MCF 10A (cell line): ENCODE results near the gene PDE4D. TPM values are rescaled to one million over a fixed set of nuclear protein-coding genes. Genes with fewer than 3 reads are reported as not detected.

Experiments
- BruUV-seq: library from RNA; stranded (reverse); fragments of 400-500 nt; replicated peaks from 2 replicates; lab custom pipeline; 2021; lab: Mats Ljungman, UMichigan
- CTCF ChIA-PET: fragments of 300-600 bp; sonication (Branson Sonifier 250); formaldehyde crosslinking; extraction: SDS; loops from one replicate; lab custom pipeline; 2021; ENCODE audit warnings: antibody characterized with exemption, inconsistent platforms; lab: Yijun Ruan, JAX
- POLR2A ChIA-PET: fragments of 300-600, 350-650 bp; sonication (Branson Sonifier 250); formaldehyde crosslinking; extraction: SDS; loops from one replicate; lab custom pipeline; 2020; ENCODE audit warnings: antibody characterized with exemption, inconsistent platforms; lab: Yijun Ruan, JAX
- DNase-seq: peaks from one replicate; pipeline ENCODE4 v3.0.0-alpha.2; 2018; ENCODE audit not compliant: unreplicated experiment
- H3K27ac Mint-ChIP-seq: one replicate; pipeline ENCODE4 v1.8.0; 2022; ENCODE audit warnings: mild to moderate bottlenecking, low read depth, mixed read lengths; ENCODE audit not compliant: unreplicated experiment
- H3K27me3 Mint-ChIP-seq: one replicate; pipeline ENCODE4 v1.8.0; 2022; ENCODE audit warnings: mixed read lengths; ENCODE audit not compliant: insufficient read depth, unreplicated experiment
- H3K36me3 Mint-ChIP-seq: one replicate; pipeline ENCODE4 v1.8.0; 2022; ENCODE audit warnings: mild to moderate bottlenecking, moderate library complexity, mixed read lengths; ENCODE audit not compliant: insufficient read depth, unreplicated experiment
- H3K4me1 Mint-ChIP-seq: one replicate; pipeline ENCODE4 v1.8.0; 2022; ENCODE audit warnings: mixed read lengths; ENCODE audit not compliant: insufficient read depth, unreplicated experiment
- H3K4me3 Mint-ChIP-seq: one replicate; pipeline ENCODE4 v1.8.0; 2022; ENCODE audit warnings: mild to moderate bottlenecking, moderate library complexity, mixed read lengths; ENCODE audit not compliant: unreplicated experiment
- H3K9me3 Mint-ChIP-seq: one replicate; pipeline ENCODE4 v1.8.0; 2022; ENCODE audit warnings: mixed read lengths; ENCODE audit not compliant: unreplicated experiment
- intact Hi-C: fragments of 100-400 bp; cut with micrococcal nuclease; formaldehyde crosslinking; loops from 2 replicates; pipeline ENCODE4 v1.14.1; 2022
- total RNA-seq: library from RNA; stranded (reverse); gene quantifications from 2 replicates; pipeline ENCODE4 v1.2.3, GENCODE V29; 2022
- TF ChIP-seq, protein P1 (sequence below): fragments of 200-600 bp; IDR thresholded peaks from one replicate; pipeline ENCODE4 v1.8.0; 2022; ENCODE audit warnings: antibody characterized with exemption, mild to moderate bottlenecking; ENCODE audit not compliant: unreplicated experiment

PDE4D gene
- total RNA-seq, 1 experiment from 2014 or later: 85.0 TPM

DNA sequence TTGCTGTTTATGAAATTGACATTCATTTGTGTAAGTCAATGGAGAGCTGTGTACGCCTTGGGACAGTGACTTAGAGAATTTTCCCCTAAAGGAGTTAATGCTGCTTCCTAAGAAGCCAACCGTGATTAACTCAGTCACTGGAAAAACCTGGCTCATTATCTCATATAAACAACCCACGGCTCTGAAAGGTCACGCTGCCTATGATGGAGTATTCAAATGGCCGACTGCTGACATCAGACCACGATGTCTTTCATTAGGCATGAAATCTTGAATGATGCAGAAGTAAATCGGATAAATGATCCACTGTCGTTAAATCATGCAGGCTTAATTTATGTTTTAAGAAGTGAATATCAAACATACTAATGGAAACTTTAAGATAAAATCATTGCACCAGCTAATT is 706.9 kb downstream of the PDE4D start:
- Mint-ChIP-seq H3K36me3 (peaks cover 22% of the 10 kb centered on the region), H3K27me3 (no peaks in the 10 kb centered on the region), H3K4me3 (no peak overlapping the region), H3K4me1 (peaks cover 14% of the 10 kb centered on the region), H3K27ac (no peak overlapping the region), H3K9me3 (no peaks in the 10 kb centered on the region)
- DNase-seq: no peak
- intact Hi-C loops: loop anchor here (5.0 kb wide), 1 partner anchor 486 kb away; no protein-coding TSS in a partner anchor
- TF ChIP-seq, protein P1, sequence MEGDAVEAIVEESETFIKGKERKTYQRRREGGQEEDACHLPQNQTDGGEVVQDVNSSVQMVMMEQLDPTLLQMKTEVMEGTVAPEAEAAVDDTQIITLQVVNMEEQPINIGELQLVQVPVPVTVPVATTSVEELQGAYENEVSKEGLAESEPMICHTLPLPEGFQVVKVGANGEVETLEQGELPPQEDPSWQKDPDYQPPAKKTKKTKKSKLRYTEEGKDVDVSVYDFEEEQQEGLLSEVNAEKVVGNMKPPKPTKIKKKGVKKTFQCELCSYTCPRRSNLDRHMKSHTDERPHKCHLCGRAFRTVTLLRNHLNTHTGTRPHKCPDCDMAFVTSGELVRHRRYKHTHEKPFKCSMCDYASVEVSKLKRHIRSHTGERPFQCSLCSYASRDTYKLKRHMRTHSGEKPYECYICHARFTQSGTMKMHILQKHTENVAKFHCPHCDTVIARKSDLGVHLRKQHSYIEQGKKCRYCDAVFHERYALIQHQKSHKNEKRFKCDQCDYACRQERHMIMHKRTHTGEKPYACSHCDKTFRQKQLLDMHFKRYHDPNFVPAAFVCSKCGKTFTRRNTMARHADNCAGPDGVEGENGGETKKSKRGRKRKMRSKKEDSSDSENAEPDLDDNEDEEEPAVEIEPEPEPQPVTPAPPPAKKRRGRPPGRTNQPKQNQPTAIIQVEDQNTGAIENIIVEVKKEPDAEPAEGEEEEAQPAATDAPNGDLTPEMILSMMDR: no peak
- no TSS peak for BruUV-seq
- POLR2A ChIA-PET: interaction anchor here (0.9 to 1.6 kb wide), 2 partner anchors 180 to 197 kb away, joined by 3 to 4 read pairs; no protein-coding TSS in a partner anchor
- CTCF ChIA-PET: interaction anchor here (0.7 to 14.6 kb wide), 9 partner anchors 8 to 613 kb away, joined by 3 to 359 read pairs (median 5); no protein-coding TSS in a partner anchor

DNA sequence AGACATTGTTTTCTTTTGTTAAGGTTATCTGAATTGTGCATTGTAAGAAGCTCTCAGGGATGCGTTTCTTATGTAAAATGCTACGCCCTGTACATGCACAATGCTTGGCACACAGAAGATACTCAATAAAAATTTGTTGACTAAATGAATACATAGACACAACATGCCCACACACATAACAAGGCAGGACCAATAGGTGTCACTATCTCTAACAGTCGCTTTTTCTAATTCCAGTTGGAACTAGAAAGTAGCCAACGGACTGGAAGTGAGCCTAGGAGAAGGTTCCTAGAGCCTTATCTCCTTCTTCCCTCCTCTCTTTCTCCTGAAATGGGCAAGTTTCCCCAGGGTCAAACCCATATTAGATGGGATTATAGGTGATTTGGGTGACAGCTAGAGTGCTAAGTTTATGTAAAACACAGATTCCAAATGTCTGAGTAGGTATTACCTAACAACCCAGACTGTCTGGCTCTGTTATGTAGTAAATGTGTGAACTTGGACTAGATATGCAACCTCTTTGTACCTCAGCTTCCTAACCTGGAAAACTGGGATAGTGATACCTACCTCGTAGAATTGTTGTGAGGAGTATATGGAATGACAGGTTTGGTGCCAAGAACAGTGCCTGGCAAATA is 707.7 kb downstream of the PDE4D start:
- Mint-ChIP-seq H3K27me3 (no peaks in the 10 kb centered on the region), H3K9me3 (no peaks in the 10 kb centered on the region), H3K36me3 (peaks cover 22% of the 10 kb centered on the region), H3K27ac (no peak overlapping the region), H3K4me1 (peaks cover 14% of the 10 kb centered on the region), H3K4me3 (no peak overlapping the region)
- POLR2A ChIA-PET: interaction anchor here (0.9 kb wide), 1 partner anchor 198 kb away, joined by 3 read pairs; no protein-coding TSS in a partner anchor
- BruUV-seq: no TSS peak
- DNase-seq: no peak
- TF ChIP-seq, protein P1: no peak
- intact Hi-C loops: loop anchor here (5.0 kb wide), 1 partner anchor 486 kb away; no protein-coding TSS in a partner anchor
- CTCF ChIA-PET: interaction anchor here (0.7 to 14.6 kb wide), 8 partner anchors 11 to 614 kb away, joined by 3 to 359 read pairs (median 4); no protein-coding TSS in a partner anchor

DNA sequence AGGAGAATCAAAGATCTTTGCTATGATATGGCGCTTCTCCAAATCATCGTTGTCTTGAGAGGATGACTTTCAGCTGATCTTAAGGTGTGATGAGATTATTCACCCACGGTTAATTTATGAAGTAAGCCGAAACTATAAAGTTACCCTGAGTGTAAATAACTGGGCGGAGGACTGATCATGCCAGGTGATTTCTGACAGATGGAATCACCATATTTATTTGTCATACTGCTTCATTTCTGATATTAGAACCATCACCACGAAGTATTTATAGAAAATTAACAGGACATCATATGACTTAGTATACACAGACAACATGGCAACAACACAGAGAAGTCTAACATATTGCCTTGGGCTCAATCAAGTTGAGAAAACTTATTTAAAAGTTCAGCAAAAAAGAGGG is 708.8 kb downstream of the PDE4D start:
- intact Hi-C loops: loop anchor here (5.0 kb wide), 1 partner anchor 488 kb away; no protein-coding TSS in a partner anchor

DNA sequence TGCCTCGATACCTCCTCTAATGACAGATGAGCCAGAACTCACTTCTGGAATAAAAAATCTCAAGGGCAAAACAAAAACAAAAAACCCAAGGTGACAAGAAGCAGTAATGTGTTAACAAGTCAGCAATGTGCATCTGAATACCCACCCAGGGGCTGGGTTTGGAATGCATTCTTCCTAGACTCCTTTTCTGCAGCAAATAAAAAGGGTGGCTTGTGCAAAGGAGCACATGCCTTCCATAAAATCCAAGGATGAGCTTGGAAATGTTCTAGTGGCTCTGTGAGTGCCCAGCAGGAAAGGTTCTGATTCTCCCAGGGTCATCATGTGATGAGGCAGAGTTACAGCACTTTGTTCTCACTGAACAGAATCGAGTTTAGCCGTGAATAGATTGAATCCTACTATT is 710.8 kb downstream of the PDE4D start:
- TF ChIP-seq, protein P1: no peak
- Mint-ChIP-seq H3K4me1 (peaks cover 5% of the 10 kb centered on the region), H3K4me3 (no peak overlapping the region), H3K36me3 (peaks cover 31% of the 10 kb centered on the region), H3K9me3 (no peaks in the 10 kb centered on the region), H3K27ac (no peak overlapping the region), H3K27me3 (no peaks in the 10 kb centered on the region)
- ChIA-PET CTCF (interaction anchor here (1.6 to 14.6 kb wide), 4 partner anchors 8 to 198 kb away, joined by 4 to 359 read pairs (median 22); no protein-coding TSS in a partner anchor), POLR2A (no interaction called here)
- DNase-seq: no peak
- intact Hi-C loops: no loop called here
- no TSS peak for BruUV-seq

More for the DNA sequence above, 708.8 kb downstream of the PDE4D start:
- ChIA-PET POLR2A (interaction anchor here (1.2 kb wide), 1 partner anchor 21 kb away, joined by 5 read pairs; no protein-coding TSS in a partner anchor), CTCF (interaction anchor here (0.6 to 14.6 kb wide), 3 partner anchors 29 to 197 kb away, joined by 5 to 359 read pairs (median 107); no protein-coding TSS in a partner anchor)
- DNase-seq: no peak
- Mint-ChIP-seq H3K27ac (no peak overlapping the region), H3K4me1 (peaks cover 16% of the 10 kb centered on the region), H3K9me3 (no peaks in the 10 kb centered on the region), H3K36me3 (peaks cover 28% of the 10 kb centered on the region), H3K27me3 (no peaks in the 10 kb centered on the region), H3K4me3 (no peak overlapping the region)
- no TSS peak for BruUV-seq
- TF ChIP-seq, protein P1: no peak
